Stimulated activated CD8-positive, alpha-beta memory T cell treated with anti-CD3 and anti-CD28 coated beads, Interleukin-2, amount 100 ng/mL, for 48 hours (primary cell): ENCODE results near the gene PPFIA3.
A peak's percentile ranks its signal among the peaks of the same experiment; 100 is the strongest.
"Not testable (repeated sequence)": the region's sequence is repeated elsewhere in the genome, so short reads cannot be mapped to it uniquely, and the experiment has no call there.

Experiments used
- DNase-seq, 2 donors: peaks; one replicate each; pipeline ENCODE4 v3.0.0-alpha.2; 2020; ENCODE audit warnings: low read depth in 2 of 2

PPFIA3 gene

GRCh38 chr19:49119411-49120324, at the start of gene PPFIA3:
Gene PPFIA3, plus strand, starts transcription at chr19:49119544. Its CDS starts 8,330 bp downstream, at chr19:49127874.
- no peak for DNase-seq

GRCh38 chr19:49070416-49070815, 48.9 kb upstream of the PPFIA3 start:
- no peak for DNase-seq

GRCh38 chr19:49071860-49072547, 47.3 kb upstream of the PPFIA3 start:
- no peak for DNase-seq

GRCh38 chr19:49073514-49074378, 45.6 kb upstream of the PPFIA3 start:
- DNase-seq, result no peak

GRCh38 chr19:49074869-49075268, 44.5 kb upstream of the PPFIA3 start:
- DNase-seq, result not testable (repeated sequence)

- DNase-seq, result no peak
Measured at GRCh38 chr19:49080392-49080791, 39.0 kb upstream of the PPFIA3 start.

GRCh38 chr19:49081273-49081672, 38.1 kb upstream of the PPFIA3 start:
- DNase-seq, result no peak

GRCh38 chr19:49084206-49085019, 34.9 kb upstream of the PPFIA3 start:
- no peak for DNase-seq

- DNase-seq, result peak; percentile 98 to 99
Measured at GRCh38 chr19:49085020-49085867, 34.1 kb upstream of the PPFIA3 start, which contains the start of gene SNRNP70. Gene SNRNP70, plus strand, starts transcription at chr19:49085451. Its CDS starts 964 bp downstream, at chr19:49086415.

GRCh38 chr19:49085868-49086232, 33.5 kb upstream of the PPFIA3 start:
- no peak for DNase-seq

GRCh38 chr19:49086296-49086695, 33.0 kb upstream of the PPFIA3 start:
- DNase-seq, result no peak

- DNase-seq, result no peak
Measured at GRCh38 chr19:49091391-49092038, 27.8 kb upstream of the PPFIA3 start.

GRCh38 chr19:49092686-49093085, 26.7 kb upstream of the PPFIA3 start:
- DNase-seq, result no peak

GRCh38 chr19:49094505-49095482, 24.6 kb upstream of the PPFIA3 start:
- no peak for DNase-seq

- DNase-seq, result peak; percentile 43 to 49
Measured at GRCh38 chr19:49097453-49098288, 21.7 kb upstream of the PPFIA3 start.

- no peak for DNase-seq
Measured at GRCh38 chr19:49098795-49099194, 20.5 kb upstream of the PPFIA3 start.

GRCh38 chr19:49101160-49101559, 18.2 kb upstream of the PPFIA3 start:
- no peak for DNase-seq
